Endothelial cell of umbilical vein (primary cell): ENCODE data around the gene CLBA1.

Experiments used
- CTCF ChIP-seq, 2 donors: IDR thresholded peaks; 1 replicate in 1 of 2; 2 replicates in 1 of 2; pipeline ENCODE4 v1.5.1; 2011; ENCODE audit warnings: low read length in 2 of 2, mild to moderate bottlenecking in 2 of 2, moderate library complexity in 2 of 2, control low read depth in 1 of 2, inconsistent platforms in 1 of 2, low read depth in 1 of 2; ENCODE audit not compliant: insufficient read depth in 1 of 2; ENCODE audit errors: extremely low read depth in 1 of 2
- EZH2 ChIP-seq: IDR thresholded peaks from 2 replicates; pipeline ENCODE4 v1.6.1; 2012; ENCODE audit warnings: borderline replicate concordance, low read depth, mild to moderate bottlenecking, moderate library complexity, low read length, inconsistent platforms; ENCODE audit not compliant: severe bottlenecking
- GATA2 ChIP-seq: IDR thresholded peaks from 2 replicates; pipeline ENCODE4 v1.7.0; 2011; ENCODE audit warnings: low read depth, mild to moderate bottlenecking, moderate library complexity, mixed read lengths, low read length; ENCODE audit not compliant: insufficient read length, insufficient read depth
- MAX ChIP-seq: IDR thresholded peaks from 2 replicates; pipeline ENCODE4 v1.6.1; 2011; ENCODE audit not compliant: insufficient read depth, insufficient read length
- MYC ChIP-seq: IDR thresholded peaks from one replicate; pipeline ENCODE4 v1.6.1; 2011; ENCODE audit warnings: mild to moderate bottlenecking, low read depth, low read length
- POLR2A ChIP-seq: IDR thresholded peaks from 2 replicates; pipeline ENCODE4 v1.6.1; 2012; ENCODE audit warnings: low read depth, mild to moderate bottlenecking, control low read depth, low read length
- POLR2AphosphoS5 ChIP-seq: IDR thresholded peaks from 2 replicates; pipeline ENCODE4 v1.6.1; 2012; ENCODE audit warnings: low read depth, mild to moderate bottlenecking, control low read depth, low read length, moderate library complexity; ENCODE audit not compliant: insufficient read depth

DNA sequence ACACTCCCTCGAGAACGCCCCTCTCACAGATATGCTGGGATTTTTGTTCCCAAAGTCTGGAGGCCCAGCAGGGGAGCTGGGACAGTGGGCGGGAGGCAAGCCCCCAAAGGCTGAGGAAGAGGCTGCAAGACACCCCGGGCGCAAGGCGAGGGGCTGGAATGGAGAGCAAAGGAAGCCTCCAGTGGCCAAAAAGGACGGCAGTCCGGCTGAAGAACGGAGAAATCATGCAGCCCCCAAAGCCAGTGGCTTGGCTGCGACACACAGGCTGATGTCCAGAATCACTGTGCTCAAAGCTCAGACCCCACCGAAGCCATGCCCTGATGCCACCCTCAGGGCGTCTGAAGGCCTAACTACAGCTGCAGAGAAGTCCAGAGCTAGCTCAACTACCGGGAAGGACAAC, 10.9 kb downstream of the CLBA1 start:
- TF ChIP-seq POLR2A: no peak
- no peak for TF ChIP-seq CTCF (IDR thresholded peaks at IDR 0.05; ENCODE audit: extremely low read depth in 1 of 2, insufficient read depth in 1 of 2, low read depth in 1 of 2, low read length in 2 of 2)
- TF ChIP-seq MYC: no peak
- no peak for TF ChIP-seq MAX
- TF ChIP-seq POLR2AphosphoS5: no peak
- no peak for TF ChIP-seq EZH2
- TF ChIP-seq GATA2: no peak
